Right atrium auricular region (tissue), 2 donors: ENCODE data around the gene CD160. TPM values are rescaled to one million over a fixed set of nuclear protein-coding genes. Genes with fewer than 3 reads are reported as not detected.

Experiments
- DNase-seq: peaks from one replicate; pipeline ENCODE4 v3.0.0-alpha.2; 2019; ENCODE audit warnings: low spot score
- H3K27ac ChIP-seq, 2 donors: fragments of 200-600 bp; sonication (generic); 1 replicate in 1 of 2; 2 replicates in 1 of 2; pipeline ENCODE4 v1.5.1; 2016 to 2019
- H3K27me3 ChIP-seq, 2 donors: fragments of 200-600 bp; sonication (generic); one replicate each; pipeline versions ENCODE4 v1.5.1 to v1.6.0; 2017 to 2019
- H3K36me3 ChIP-seq: fragments of 200-600 bp; sonication (generic); one replicate; pipeline ENCODE4 v1.5.1; 2016
- H3K4me1 ChIP-seq, 2 donors: fragments of 200-600 bp; sonication (generic); one replicate each; pipeline versions ENCODE4 v1.5.1 to v1.6.0; 2017 to 2019
- H3K4me3 ChIP-seq, 2 donors: fragments of 200-600 bp; sonication (generic); 1 replicate in 1 of 2; 2 replicates in 1 of 2; pipeline ENCODE4 v1.5.1; 2017 to 2019; ENCODE audit warnings: mild to moderate bottlenecking in 1 of 2, moderate library complexity in 1 of 2
- H3K9me3 ChIP-seq, 2 donors: fragments of 200-600 bp; sonication (generic); one replicate each; pipeline ENCODE4 v1.5.1; 2019
- CTCF ChIP-seq, 2 donors: fragments of 200-600 bp; sonication (generic); IDR thresholded peaks; one replicate each; pipeline ENCODE4 v1.5.1; 2019; ENCODE audit warnings: antibody characterized with exemption in 2 of 2
- total RNA-seq, 2 donors: library from RNA; depleted of rRNA; stranded (reverse); fragments of >200 nt; gene quantifications; one replicate each; pipeline ENCODE4 v1.1.0, GENCODE V29; 2016

Gene CD160
- total RNA-seq, 2 donors from 2014 or later = not detected

DNA sequence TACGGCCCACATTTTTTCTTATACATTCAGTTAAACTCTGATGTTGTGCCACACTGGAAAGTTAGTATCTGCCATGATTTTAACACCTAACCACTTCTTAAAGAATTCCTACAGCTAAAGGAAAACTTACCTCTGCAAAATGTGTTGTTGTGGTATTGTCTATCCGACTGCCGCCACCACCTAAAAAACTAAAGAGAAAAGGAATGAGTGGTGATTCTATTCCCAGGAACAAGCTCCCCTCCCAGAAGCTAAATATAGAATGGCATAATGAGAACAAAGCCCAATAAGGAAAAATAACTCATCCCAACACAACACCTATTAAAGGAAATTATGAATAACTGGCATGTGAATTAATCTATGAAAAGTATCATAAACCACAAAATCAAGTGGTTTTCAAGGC lies 65.1 kb downstream of the CD160 start:
- no peak for DNase-seq
- Histone ChIP-seq H3K9me3 (no peaks in the 10 kb centered on the region), H3K27me3 (no peaks in the 10 kb centered on the region), H3K4me1 (peaks cover 0 to 38% of the 10 kb centered on the region in 2 donors), H3K36me3 (no peaks in the 10 kb centered on the region), H3K27ac (peak overlapping the region; percentile 68 to 78), H3K4me3 (peak overlapping the region; percentile 35 to 40)
- TF ChIP-seq CTCF (IDR thresholded peaks at IDR 0.05) = no peak

DNA sequence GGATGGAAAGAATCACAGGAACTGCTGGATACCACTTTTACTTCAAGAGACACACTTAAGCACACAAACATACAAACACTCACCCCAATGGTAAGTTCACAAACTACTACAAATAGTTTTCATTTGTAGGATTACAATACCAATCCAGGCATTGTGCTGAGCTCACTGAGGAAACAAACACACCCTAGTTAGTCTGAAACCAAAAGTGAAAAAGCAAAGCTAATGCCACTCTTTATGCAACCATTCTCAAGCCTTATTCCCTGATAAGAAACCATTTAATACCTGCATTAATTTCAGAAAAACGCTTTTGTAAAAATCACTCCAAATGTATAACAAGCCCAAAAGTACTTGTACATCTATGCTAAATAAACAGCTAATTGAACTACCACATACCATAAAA lies 66.2 kb downstream of the CD160 start:
- H3K4me1 ChIP-seq = peaks cover 0 to 38% of the 10 kb centered on the region in 2 donors
- TF ChIP-seq CTCF (IDR thresholded peaks at IDR 0.05) = no peak
- no peak for DNase-seq
- no peaks in the 10 kb centered on the region for H3K27me3 ChIP-seq
- H3K36me3 ChIP-seq = no peaks in the 10 kb centered on the region
- H3K27ac ChIP-seq = peak overlapping the region; percentile 34 to 78
- H3K4me3 ChIP-seq = no peak overlapping the region
- H3K9me3 ChIP-seq = no peaks in the 10 kb centered on the region

DNA sequence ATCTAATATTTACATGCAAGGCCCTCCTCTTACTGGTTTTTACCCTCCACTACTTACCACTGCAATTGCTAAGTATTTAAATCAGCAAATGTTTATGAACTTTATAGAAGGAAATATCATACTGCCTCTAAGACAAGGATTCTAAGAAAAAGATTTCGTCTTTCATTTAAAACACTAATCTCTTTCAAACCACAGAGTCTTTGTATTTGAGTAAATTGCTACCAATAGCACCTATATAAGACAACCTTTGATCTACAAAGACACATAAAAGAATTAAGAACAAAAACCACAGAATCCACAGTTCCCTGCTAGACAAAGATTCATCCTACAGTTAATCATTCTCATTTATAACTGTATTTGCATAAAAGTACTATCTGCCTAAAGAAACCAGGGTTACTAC lies 67.0 kb downstream of the CD160 start:
- Histone ChIP-seq H3K4me1 (peaks cover 0 to 32% of the 10 kb centered on the region in 2 donors), H3K36me3 (no peaks in the 10 kb centered on the region), H3K27ac (peak overlapping the region; percentile 34 to 78), H3K27me3 (no peaks in the 10 kb centered on the region), H3K9me3 (no peaks in the 10 kb centered on the region), H3K4me3 (no peak overlapping the region)
- TF ChIP-seq CTCF (IDR thresholded peaks at IDR 0.05) = no peak
- DNase-seq = no peak

GRCh38 chr1:145788580-145788979 lies 69.3 kb downstream of the CD160 start:
- peaks cover 0 to 24% of the 10 kb centered on the region in 2 donors for H3K4me1 ChIP-seq
- H3K9me3 ChIP-seq = no peaks in the 10 kb centered on the region
- no peak overlapping the region for H3K4me3 ChIP-seq
- DNase-seq = no peak
- no peaks in the 10 kb centered on the region for H3K27me3 ChIP-seq
- TF ChIP-seq CTCF (IDR thresholded peaks at IDR 0.05) = no peak
- H3K36me3 ChIP-seq = peaks cover 3% of the 10 kb centered on the region
- no peak overlapping the region for H3K27ac ChIP-seq

Other genes with a start within 250 kb of the CD160 start
- 10 to 100 TPM; 12.6 to 15.2 TPM for gene GPR89A, start 111.5 kb upstream of the CD160 start, total RNA-seq
- under 1 TPM; 0.30 to 0.35 TPM for gene PDZK1, start 12.1 kb upstream of the CD160 start, total RNA-seq
- gene RNF115, start 104.6 kb downstream of the CD160 start, total RNA-seq = 10 to 100 TPM; 42.8 to 44.6 TPM
- gene POLR3C, start 104.7 kb downstream of the CD160 start, total RNA-seq = 10 to 100 TPM; 16.0 to 19.5 TPM
- 10 to 100 TPM in 1 of 2 donors, 1 to 10 TPM in 1; 3.2 to 10.5 TPM for gene NUDT17, start 126.1 kb downstream of the CD160 start, total RNA-seq
- 10 to 100 TPM; 11.4 to 18.0 TPM for gene PIAS3, start 139.6 kb downstream of the CD160 start, total RNA-seq
- gene ANKRD35, start 166.4 kb downstream of the CD160 start, total RNA-seq = 1 to 10 TPM; 1.8 to 2.4 TPM
- gene ITGA10, start 190.6 kb downstream of the CD160 start, total RNA-seq = 10 to 100 TPM in 1 of 2 donors, 1 to 10 TPM in 1; 5.4 to 21.6 TPM
- 10 to 100 TPM; 20.1 to 21.2 TPM for gene PEX11B, start 199.2 kb downstream of the CD160 start, total RNA-seq
- gene RBM8A, start 208.0 kb downstream of the CD160 start, total RNA-seq = 10 to 100 TPM; 75.2 to 91.1 TPM
- gene LIX1L, start 238.5 kb downstream of the CD160 start, total RNA-seq = 10 to 100 TPM; 26.6 to 36.6 TPM
- gene ANKRD34A, start 245.1 kb downstream of the CD160 start, total RNA-seq = 1 to 10 TPM; 1.5 to 3.4 TPM
- 10 to 100 TPM; 36.4 to 45.2 TPM for gene POLR3GL, start 245.2 kb downstream of the CD160 start, total RNA-seq